ENCODE measurements around the gene DIP2B.

DNA sequence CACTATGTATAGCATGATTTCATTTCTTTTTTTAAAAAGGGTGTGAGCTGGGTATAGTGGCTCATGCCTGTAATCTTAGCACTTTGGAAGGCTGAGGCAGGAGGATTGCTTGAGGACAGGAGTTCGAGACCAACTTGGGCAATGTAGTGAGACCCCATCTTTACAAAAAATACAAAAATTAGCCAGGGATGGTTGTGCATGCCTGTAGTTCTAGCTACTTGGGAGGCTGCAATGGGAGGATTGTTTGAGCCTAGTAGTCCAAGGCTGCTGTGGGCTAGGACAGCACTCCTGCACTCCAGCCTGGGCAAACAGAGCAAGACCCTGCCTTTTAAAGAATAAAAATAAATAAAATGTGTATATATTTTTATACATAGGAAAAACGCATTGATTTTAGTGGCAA is 43.0 kb downstream of the DIP2B start:
- TF ChIP-seq, protein P1, sequence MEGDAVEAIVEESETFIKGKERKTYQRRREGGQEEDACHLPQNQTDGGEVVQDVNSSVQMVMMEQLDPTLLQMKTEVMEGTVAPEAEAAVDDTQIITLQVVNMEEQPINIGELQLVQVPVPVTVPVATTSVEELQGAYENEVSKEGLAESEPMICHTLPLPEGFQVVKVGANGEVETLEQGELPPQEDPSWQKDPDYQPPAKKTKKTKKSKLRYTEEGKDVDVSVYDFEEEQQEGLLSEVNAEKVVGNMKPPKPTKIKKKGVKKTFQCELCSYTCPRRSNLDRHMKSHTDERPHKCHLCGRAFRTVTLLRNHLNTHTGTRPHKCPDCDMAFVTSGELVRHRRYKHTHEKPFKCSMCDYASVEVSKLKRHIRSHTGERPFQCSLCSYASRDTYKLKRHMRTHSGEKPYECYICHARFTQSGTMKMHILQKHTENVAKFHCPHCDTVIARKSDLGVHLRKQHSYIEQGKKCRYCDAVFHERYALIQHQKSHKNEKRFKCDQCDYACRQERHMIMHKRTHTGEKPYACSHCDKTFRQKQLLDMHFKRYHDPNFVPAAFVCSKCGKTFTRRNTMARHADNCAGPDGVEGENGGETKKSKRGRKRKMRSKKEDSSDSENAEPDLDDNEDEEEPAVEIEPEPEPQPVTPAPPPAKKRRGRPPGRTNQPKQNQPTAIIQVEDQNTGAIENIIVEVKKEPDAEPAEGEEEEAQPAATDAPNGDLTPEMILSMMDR (IDR thresholded peaks at IDR 0.05): no peak
- TF ChIP-seq POLR2A (IDR thresholded peaks at IDR 0.05) (no peak), EP300 (IDR thresholded peaks at IDR 0.05) (no peak)

Data from stomach (tissue), 4 donors.